Measurements from ENCODE around the gene OR8G1. TPM values are rescaled to one million over a fixed set of nuclear protein-coding genes. Genes with fewer than 3 reads are reported as not detected.

Gene OR8G1
- total RNA-seq, 1 experiment from 2014 or later, result not detected

DNA sequence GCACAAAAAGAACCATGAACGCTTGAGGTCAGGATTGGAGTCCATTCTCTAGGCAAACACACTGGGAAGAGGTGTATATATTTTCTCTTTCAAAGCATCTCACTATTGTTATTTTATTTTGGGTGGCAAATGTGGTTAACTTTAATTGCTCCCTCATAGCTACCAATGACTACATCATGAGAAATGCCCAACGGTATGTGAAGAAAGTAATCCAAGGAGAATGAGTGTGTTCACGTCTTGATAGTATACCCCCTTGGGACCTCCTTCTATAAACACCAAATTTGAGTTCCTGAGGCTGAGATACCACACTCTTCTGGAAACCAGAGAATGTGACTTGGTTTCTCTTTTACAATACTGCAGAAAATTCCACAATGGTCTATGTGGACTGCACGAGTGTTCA is 57.0 kb downstream of the OR8G1 start:
- Histone ChIP-seq H4K91ac (ENCODE audit: insufficient read length, low read depth, low read length) (no peak overlapping the region), H3K27me3 (ENCODE audit: insufficient read depth, low read length) (no peaks in the 10 kb centered on the region; the same call in 1 of the 2 replicates), H3K23ac (ENCODE audit: insufficient read length, low read depth, low read length) (no peak overlapping the region), H3K79me2 (ENCODE audit: insufficient read depth, low read length) (no peaks in the 10 kb centered on the region), H3K4ac (ENCODE audit: low read depth, low read length) (no peak overlapping the region), H3K56ac (ENCODE audit: insufficient read length, low read depth, low read length) (no peak overlapping the region), H2AFZ (ENCODE audit: low read length) (no peak overlapping the region), H2BK5ac (ENCODE audit: insufficient read length, low read length) (no peak overlapping the region), H3K27ac (ENCODE audit: insufficient read length, low read depth, low read length) (no peak overlapping the region), H2BK15ac (ENCODE audit: low read depth, low read length) (no peak overlapping the region), H3K4me1 (ENCODE audit: insufficient read depth, low read length) (peaks cover 5% of the 10 kb centered on the region), H3K9me3 (ENCODE audit: control insufficient read depth, low read depth, low read length) (no peaks in the 10 kb centered on the region), H3K18ac (ENCODE audit: insufficient read length, low read depth, low read length) (no peak overlapping the region), H3K9ac (ENCODE audit: extremely low read depth, insufficient read length, low read length) (no peak overlapping the region), H2AK5ac (ENCODE audit: insufficient read length, low read length) (no peak overlapping the region), H3K79me1 (ENCODE audit: insufficient read depth, low read depth, low read length, poor library complexity, severe bottlenecking) (no peaks in the 10 kb centered on the region), H3K23me2 (ENCODE audit: insufficient read length, low read depth, low read length, poor library complexity, severe bottlenecking) (no peaks in the 10 kb centered on the region), H2BK12ac (ENCODE audit: insufficient read length, low read depth, low read length) (no peak overlapping the region), H2BK20ac (ENCODE audit: low read depth, low read length, poor library complexity, severe bottlenecking) (no peak overlapping the region), H2BK120ac (ENCODE audit: low read depth, low read length, poor library complexity, severe bottlenecking) (no peak overlapping the region), H3T11ph (ENCODE audit: low read length) (no peak overlapping the region), H4K5ac (ENCODE audit: insufficient read length, low read depth, low read length) (no peak overlapping the region), H3K14ac (ENCODE audit: insufficient read depth, low read length) (no peak overlapping the region), H3K4me2 (ENCODE audit: insufficient read depth, insufficient read length, low read length) (no peak overlapping the region), H4K20me1 (ENCODE audit: control insufficient read depth, insufficient read depth, insufficient read length) (no peaks in the 10 kb centered on the region), H4K8ac (replicated peaks; ENCODE audit: insufficient read length, low read depth, low read length) (no peak overlapping the region)
- no peak overlapping the region for H3K27ac Mint-ChIP-seq
- TF ChIP-seq, protein P1, sequence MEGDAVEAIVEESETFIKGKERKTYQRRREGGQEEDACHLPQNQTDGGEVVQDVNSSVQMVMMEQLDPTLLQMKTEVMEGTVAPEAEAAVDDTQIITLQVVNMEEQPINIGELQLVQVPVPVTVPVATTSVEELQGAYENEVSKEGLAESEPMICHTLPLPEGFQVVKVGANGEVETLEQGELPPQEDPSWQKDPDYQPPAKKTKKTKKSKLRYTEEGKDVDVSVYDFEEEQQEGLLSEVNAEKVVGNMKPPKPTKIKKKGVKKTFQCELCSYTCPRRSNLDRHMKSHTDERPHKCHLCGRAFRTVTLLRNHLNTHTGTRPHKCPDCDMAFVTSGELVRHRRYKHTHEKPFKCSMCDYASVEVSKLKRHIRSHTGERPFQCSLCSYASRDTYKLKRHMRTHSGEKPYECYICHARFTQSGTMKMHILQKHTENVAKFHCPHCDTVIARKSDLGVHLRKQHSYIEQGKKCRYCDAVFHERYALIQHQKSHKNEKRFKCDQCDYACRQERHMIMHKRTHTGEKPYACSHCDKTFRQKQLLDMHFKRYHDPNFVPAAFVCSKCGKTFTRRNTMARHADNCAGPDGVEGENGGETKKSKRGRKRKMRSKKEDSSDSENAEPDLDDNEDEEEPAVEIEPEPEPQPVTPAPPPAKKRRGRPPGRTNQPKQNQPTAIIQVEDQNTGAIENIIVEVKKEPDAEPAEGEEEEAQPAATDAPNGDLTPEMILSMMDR (conservative IDR thresholded peaks at IDR 0.05), result no peak
- peaks cover 12 to 18% of the 10 kb centered on the region in 2 experiments for H3K4me1 Mint-ChIP-seq
- no peak for DNase-seq
- H3K9me3 Mint-ChIP-seq, result no peaks in the 10 kb centered on the region
- no peaks in the 10 kb centered on the region for H3K36me3 Mint-ChIP-seq (ENCODE audit: insufficient read depth in 1 of 3, low read depth in 3 of 3)
- no peaks in the 10 kb centered on the region; the same call in 1 of the 2 replicates for H3K27me3 Mint-ChIP-seq (ENCODE audit: low read depth)
- no CpG with 5 or more reads among the region's 4 CpGs for WGBS (ENCODE audit: extremely low coverage, insufficient read length, low lambda C conversion rate)
- H3K4me3 Mint-ChIP-seq, result no peak overlapping the region
